ENCODE data around the gene KCNIP1.

KCNIP1 gene

GRCh38 chr5:170642066-170642735 lies 138.4 kb downstream of the KCNIP1 start:
- peaks cover 3% of the 10 kb centered on the region for H3K4me1 ChIP-seq (ENCODE audit: control insufficient read depth, insufficient read depth, low read length)
- no peak overlapping the region for H3K27ac ChIP-seq (ENCODE audit: low read length)
- no peak overlapping the region for H3K4me3 ChIP-seq (ENCODE audit: low read length in 2 of 2)
- H3K9me3 ChIP-seq (ENCODE audit: control insufficient read depth in 2 of 2, low read length in 2 of 2): no peaks in the 10 kb centered on the region
- H3K27me3 ChIP-seq (ENCODE audit: control insufficient read depth in 1 of 2, insufficient read depth in 2 of 2, low read length in 2 of 2): peaks cover 3 to 22% of the 10 kb centered on the region in 2 donors
- no peak overlapping the region for H3K9ac ChIP-seq (ENCODE audit: low read length in 2 of 2)
- no peaks in the 10 kb centered on the region for H3K36me3 ChIP-seq (ENCODE audit: control insufficient read depth in 2 of 2, insufficient read depth in 2 of 2, low read length in 2 of 2)

DNA sequence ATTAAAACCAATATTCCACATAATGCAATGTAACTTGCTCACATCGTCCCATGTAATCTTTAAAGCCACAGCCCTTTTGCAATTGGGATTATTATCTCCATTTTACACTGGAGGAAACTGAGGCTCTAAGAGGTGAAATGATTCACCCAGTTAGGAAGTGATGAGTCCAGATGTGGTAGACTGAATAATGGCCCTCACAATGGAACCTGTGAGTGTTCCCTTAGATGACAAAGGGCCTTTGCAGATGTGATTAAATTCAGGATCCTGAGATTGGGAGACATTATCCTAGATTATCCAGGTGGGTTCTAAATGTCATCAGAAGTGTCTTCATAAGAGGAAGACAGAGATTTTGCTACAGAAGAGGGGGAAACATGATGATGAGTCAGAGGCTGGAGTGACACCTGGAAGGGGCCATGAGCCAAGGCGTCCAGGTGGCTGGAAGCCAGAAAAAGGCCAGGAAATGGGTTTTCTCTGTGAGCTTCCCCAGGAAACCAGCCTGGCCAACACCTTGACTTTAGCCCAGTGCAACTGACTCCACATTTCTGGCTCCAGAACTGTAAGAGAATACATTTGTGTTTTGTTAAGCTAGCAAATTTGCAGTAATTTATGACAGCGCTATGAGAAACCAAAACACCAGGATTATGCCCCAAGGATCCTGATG lies 139.1 kb downstream of the KCNIP1 start:
- H3K4me3 ChIP-seq (ENCODE audit: low read length in 2 of 2): no peak overlapping the region
- H3K4me1 ChIP-seq (ENCODE audit: control insufficient read depth, insufficient read depth, low read length): peaks cover 3% of the 10 kb centered on the region
- H3K27ac ChIP-seq (ENCODE audit: low read length): no peak overlapping the region
- no peaks in the 10 kb centered on the region for H3K9me3 ChIP-seq (ENCODE audit: control insufficient read depth in 2 of 2, low read length in 2 of 2)
- H3K9ac ChIP-seq (ENCODE audit: low read length in 2 of 2): no peak overlapping the region
- peaks cover 3 to 22% of the 10 kb centered on the region in 2 donors for H3K27me3 ChIP-seq (ENCODE audit: control insufficient read depth in 1 of 2, insufficient read depth in 2 of 2, low read length in 2 of 2)
- no peaks in the 10 kb centered on the region for H3K36me3 ChIP-seq (ENCODE audit: control insufficient read depth in 2 of 2, insufficient read depth in 2 of 2, low read length in 2 of 2)

DNA sequence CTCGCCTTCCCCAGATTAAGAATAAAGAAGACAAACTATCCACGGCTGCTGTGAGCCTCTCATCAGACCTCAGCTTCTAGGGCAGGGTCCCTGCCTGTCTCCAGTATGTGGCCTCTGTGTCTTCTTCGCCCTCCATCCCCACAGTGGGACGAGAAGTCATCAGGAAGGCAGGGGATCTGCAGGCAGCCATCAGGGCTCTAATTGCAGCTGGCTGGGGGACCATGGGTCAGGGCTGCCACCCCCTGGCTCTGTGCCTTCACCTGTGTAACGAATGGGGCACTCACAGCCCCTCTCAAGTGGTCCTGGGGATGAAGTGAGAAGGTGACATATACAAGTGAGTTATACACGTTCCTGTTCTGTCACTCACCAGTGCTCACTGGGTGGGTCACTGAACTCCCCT lies 139.8 kb downstream of the KCNIP1 start:
- Histone ChIP-seq H3K27me3 (ENCODE audit: control insufficient read depth in 1 of 2, insufficient read depth in 2 of 2, low read length in 2 of 2) (peaks cover 3 to 22% of the 10 kb centered on the region in 2 donors), H3K4me3 (ENCODE audit: low read length in 2 of 2) (no peak overlapping the region), H3K36me3 (ENCODE audit: control insufficient read depth in 2 of 2, insufficient read depth in 2 of 2, low read length in 2 of 2) (no peaks in the 10 kb centered on the region), H3K4me1 (ENCODE audit: control insufficient read depth, insufficient read depth, low read length) (peaks cover 2% of the 10 kb centered on the region), H3K9ac (ENCODE audit: low read length in 2 of 2) (no peak overlapping the region), H3K27ac (ENCODE audit: low read length) (no peak overlapping the region), H3K9me3 (ENCODE audit: control insufficient read depth in 2 of 2, low read length in 2 of 2) (no peaks in the 10 kb centered on the region)

GRCh38 chr5:170644501-170644900 lies 140.7 kb downstream of the KCNIP1 start:
- Histone ChIP-seq H3K9me3 (ENCODE audit: control insufficient read depth in 2 of 2, low read length in 2 of 2) (no peaks in the 10 kb centered on the region), H3K36me3 (ENCODE audit: control insufficient read depth in 2 of 2, insufficient read depth in 2 of 2, low read length in 2 of 2) (no peaks in the 10 kb centered on the region), H3K27me3 (ENCODE audit: control insufficient read depth in 1 of 2, insufficient read depth in 2 of 2, low read length in 2 of 2) (peaks cover 3 to 22% of the 10 kb centered on the region in 2 donors), H3K27ac (ENCODE audit: low read length) (no peak overlapping the region), H3K9ac (ENCODE audit: low read length in 2 of 2) (no peak overlapping the region), H3K4me3 (ENCODE audit: low read length in 2 of 2) (no peak overlapping the region), H3K4me1 (ENCODE audit: control insufficient read depth, insufficient read depth, low read length) (no peaks in the 10 kb centered on the region)

GRCh38 chr5:170648541-170648940 lies 144.7 kb downstream of the KCNIP1 start:
- Histone ChIP-seq H3K9me3 (ENCODE audit: control insufficient read depth in 2 of 2, low read length in 2 of 2) (no peaks in the 10 kb centered on the region), H3K27ac (ENCODE audit: low read length) (no peak overlapping the region)

GRCh38 chr5:170650850-170651249 lies 147.0 kb downstream of the KCNIP1 start:
- Histone ChIP-seq H3K27ac (ENCODE audit: low read length) (no peak overlapping the region), H3K4me1 (ENCODE audit: control insufficient read depth, insufficient read depth, low read length) (no peaks in the 10 kb centered on the region), H3K27me3 (ENCODE audit: control insufficient read depth in 1 of 2, insufficient read depth in 2 of 2, low read length in 2 of 2) (no peaks in the 10 kb centered on the region), H3K4me3 (ENCODE audit: low read length in 2 of 2) (no peak overlapping the region), H3K9ac (ENCODE audit: low read length in 2 of 2) (no peak overlapping the region), H3K36me3 (ENCODE audit: control insufficient read depth in 2 of 2, insufficient read depth in 2 of 2, low read length in 2 of 2) (no peaks in the 10 kb centered on the region), H3K9me3 (ENCODE audit: control insufficient read depth in 2 of 2, low read length in 2 of 2) (no peaks in the 10 kb centered on the region)

More at GRCh38 chr5:170648541-170648940, 144.7 kb downstream of the KCNIP1 start:
- Histone ChIP-seq H3K4me3 (ENCODE audit: low read length in 2 of 2) (no peak overlapping the region), H3K9ac (ENCODE audit: low read length in 2 of 2) (no peak overlapping the region), H3K27me3 (ENCODE audit: control insufficient read depth in 1 of 2, insufficient read depth in 2 of 2, low read length in 2 of 2) (peaks cover 3 to 14% of the 10 kb centered on the region in 2 donors), H3K4me1 (ENCODE audit: control insufficient read depth, insufficient read depth, low read length) (no peaks in the 10 kb centered on the region), H3K36me3 (ENCODE audit: control insufficient read depth in 2 of 2, insufficient read depth in 2 of 2, low read length in 2 of 2) (no peaks in the 10 kb centered on the region)

DNA sequence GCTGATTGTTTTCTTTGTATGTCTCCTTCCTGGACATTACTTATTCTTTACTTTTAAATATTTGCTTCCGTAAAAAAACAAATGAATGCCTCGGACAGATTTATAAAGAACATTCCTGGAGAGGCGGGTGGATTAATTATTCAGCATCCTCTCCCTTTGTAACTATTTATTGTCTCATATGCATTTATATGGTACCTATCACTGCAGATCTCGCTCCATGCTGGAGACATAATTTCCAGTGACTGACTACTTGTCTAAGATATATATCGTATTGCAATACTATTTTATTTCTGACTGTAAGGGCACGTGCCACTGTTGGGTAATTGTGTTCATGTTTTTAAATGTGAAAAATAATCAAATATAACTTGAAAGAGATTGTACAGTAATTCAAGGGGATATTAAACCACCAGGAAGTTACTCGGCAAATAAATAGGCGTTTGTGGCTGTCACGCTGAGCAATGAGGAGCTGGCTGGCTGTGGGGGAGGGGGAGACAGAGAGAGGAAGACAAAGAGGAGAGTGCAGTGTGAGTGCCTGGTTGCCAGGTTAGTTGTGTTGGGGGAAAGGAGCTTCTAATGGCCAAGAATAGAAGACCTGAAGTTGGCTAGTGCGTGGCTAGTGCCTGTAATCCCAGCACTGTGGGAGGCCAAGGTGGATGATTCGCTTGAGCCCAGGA lies 147.9 kb downstream of the KCNIP1 start:
- Histone ChIP-seq H3K9ac (ENCODE audit: low read length in 2 of 2) (no peak overlapping the region), H3K4me1 (ENCODE audit: control insufficient read depth, insufficient read depth, low read length) (no peaks in the 10 kb centered on the region), H3K27me3 (ENCODE audit: control insufficient read depth in 1 of 2, insufficient read depth in 2 of 2, low read length in 2 of 2) (no peaks in the 10 kb centered on the region), H3K4me3 (ENCODE audit: low read length in 2 of 2) (no peak overlapping the region), H3K36me3 (ENCODE audit: control insufficient read depth in 2 of 2, insufficient read depth in 2 of 2, low read length in 2 of 2) (no peaks in the 10 kb centered on the region), H3K27ac (ENCODE audit: low read length) (no peak overlapping the region), H3K9me3 (ENCODE audit: control insufficient read depth in 2 of 2, low read length in 2 of 2) (no peaks in the 10 kb centered on the region)

DNA sequence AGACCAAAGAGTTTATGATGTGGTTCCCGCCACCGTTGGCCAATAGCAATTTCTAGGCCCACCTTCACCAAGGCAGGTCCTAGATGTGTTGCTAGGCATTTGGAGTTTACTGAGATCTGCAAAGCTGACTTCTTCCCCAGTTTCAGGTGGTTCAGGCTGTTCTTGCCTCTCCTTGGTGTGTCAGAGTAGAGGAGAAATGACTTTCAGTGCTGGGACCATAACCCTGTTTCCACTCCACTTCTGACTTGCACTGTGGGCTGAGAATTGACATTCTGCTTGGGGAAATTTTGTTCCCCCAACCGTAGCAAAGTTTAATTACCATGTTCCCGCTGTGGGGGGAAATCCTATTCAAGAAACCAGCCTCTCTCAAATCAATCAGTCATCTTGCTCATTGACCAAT lies 151.7 kb downstream of the KCNIP1 start:
- Histone ChIP-seq H3K36me3 (ENCODE audit: control insufficient read depth in 2 of 2, insufficient read depth in 2 of 2, low read length in 2 of 2) (no peaks in the 10 kb centered on the region), H3K27me3 (ENCODE audit: control insufficient read depth in 1 of 2, insufficient read depth in 2 of 2, low read length in 2 of 2) (no peaks in the 10 kb centered on the region), H3K27ac (ENCODE audit: low read length) (no peak overlapping the region), H3K4me1 (ENCODE audit: control insufficient read depth, insufficient read depth, low read length) (no peaks in the 10 kb centered on the region), H3K4me3 (ENCODE audit: low read length in 2 of 2) (no peak overlapping the region), H3K9ac (ENCODE audit: low read length in 2 of 2) (no peak overlapping the region), H3K9me3 (ENCODE audit: control insufficient read depth in 2 of 2, low read length in 2 of 2) (no peaks in the 10 kb centered on the region)

GRCh38 chr5:170655920-170656319 lies 152.1 kb downstream of the KCNIP1 start:
- Histone ChIP-seq H3K4me1 (ENCODE audit: control insufficient read depth, insufficient read depth, low read length) (no peaks in the 10 kb centered on the region), H3K4me3 (ENCODE audit: low read length in 2 of 2) (no peak overlapping the region), H3K9ac (ENCODE audit: low read length in 2 of 2) (no peak overlapping the region), H3K36me3 (ENCODE audit: control insufficient read depth in 2 of 2, insufficient read depth in 2 of 2, low read length in 2 of 2) (no peaks in the 10 kb centered on the region), H3K27ac (ENCODE audit: low read length) (no peak overlapping the region), H3K9me3 (ENCODE audit: control insufficient read depth in 2 of 2, low read length in 2 of 2) (no peaks in the 10 kb centered on the region), H3K27me3 (ENCODE audit: control insufficient read depth in 1 of 2, insufficient read depth in 2 of 2, low read length in 2 of 2) (no peaks in the 10 kb centered on the region)

- Histone ChIP-seq H3K4me3 (ENCODE audit: low read length in 2 of 2) (no peak overlapping the region), H3K27me3 (ENCODE audit: control insufficient read depth in 1 of 2, insufficient read depth in 2 of 2, low read length in 2 of 2) (no peaks in the 10 kb centered on the region), H3K9me3 (ENCODE audit: control insufficient read depth in 2 of 2, low read length in 2 of 2) (no peaks in the 10 kb centered on the region), H3K36me3 (ENCODE audit: control insufficient read depth in 2 of 2, insufficient read depth in 2 of 2, low read length in 2 of 2) (no peaks in the 10 kb centered on the region), H3K27ac (ENCODE audit: low read length) (no peak overlapping the region), H3K4me1 (ENCODE audit: control insufficient read depth, insufficient read depth, low read length) (no peaks in the 10 kb centered on the region), H3K9ac (ENCODE audit: low read length in 2 of 2) (no peak overlapping the region)
Measured at GRCh38 chr5:170656346-170656745, 152.5 kb downstream of the KCNIP1 start.

DNA sequence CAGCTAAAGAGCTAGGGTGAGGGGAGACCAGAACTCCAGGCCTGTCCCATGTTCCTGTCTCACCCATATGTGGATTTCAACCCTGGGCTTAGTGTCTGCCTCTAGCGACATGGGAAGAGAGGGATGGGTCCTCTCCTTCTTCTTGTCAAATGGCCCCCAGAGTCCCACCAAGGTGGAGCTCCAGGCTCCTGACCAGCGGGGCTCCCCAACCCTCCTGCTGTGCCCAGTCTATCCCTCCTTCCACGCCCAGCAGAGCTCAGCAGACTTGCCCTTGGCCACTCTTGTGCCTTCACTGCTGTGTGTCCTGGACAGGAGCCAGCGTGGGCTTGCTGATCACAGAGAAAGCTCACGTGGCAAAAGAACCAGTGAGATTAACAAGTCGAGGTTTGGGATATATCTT lies 156.7 kb downstream of the KCNIP1 start:
- Histone ChIP-seq H3K4me1 (ENCODE audit: control insufficient read depth, insufficient read depth, low read length) (no peaks in the 10 kb centered on the region), H3K9me3 (ENCODE audit: control insufficient read depth in 2 of 2, low read length in 2 of 2) (no peaks in the 10 kb centered on the region), H3K36me3 (ENCODE audit: control insufficient read depth in 2 of 2, insufficient read depth in 2 of 2, low read length in 2 of 2) (no peaks in the 10 kb centered on the region), H3K9ac (ENCODE audit: low read length in 2 of 2) (no peak overlapping the region), H3K27ac (ENCODE audit: low read length) (no peak overlapping the region), H3K4me3 (ENCODE audit: low read length in 2 of 2) (no peak overlapping the region), H3K27me3 (ENCODE audit: control insufficient read depth in 1 of 2, insufficient read depth in 2 of 2, low read length in 2 of 2) (peaks cover 0 to 4% of the 10 kb centered on the region in 2 donors)

Data from stomach smooth muscle (tissue), 2 donors.